Mesothelial cell of epicardium (in vitro differentiated cells): ENCODE measurements around the gene ADH1B. TPM values are rescaled to one million over a fixed set of nuclear protein-coding genes. Genes with fewer than 3 reads are reported as not detected.

ENCODE experiments used
- DNase-seq, 2 experiments: peaks; one replicate each; pipeline ENCODE4 v3.0.0; 2021; ENCODE audit warnings: low spot score in 2 of 2; ENCODE audit not compliant: unreplicated experiment in 2 of 2
- H3K27ac Mint-ChIP-seq: 2 replicates; pipeline ENCODE4 v1.8.0; 2021; ENCODE audit warnings: mixed read lengths
- H3K27me3 Mint-ChIP-seq: 2 replicates; pipeline ENCODE4 v1.8.0; 2021; ENCODE audit warnings: low read depth, mixed read lengths
- H3K36me3 Mint-ChIP-seq: 2 replicates; pipeline ENCODE4 v1.8.0; 2021; ENCODE audit warnings: mixed read lengths
- H3K4me1 Mint-ChIP-seq: 2 replicates; pipeline ENCODE4 v1.8.0; 2021; ENCODE audit warnings: mixed read lengths
- H3K4me3 Mint-ChIP-seq: 2 replicates; pipeline ENCODE4 v1.8.0; 2021; ENCODE audit warnings: mild to moderate bottlenecking, moderate library complexity, mixed read lengths
- H3K9me3 Mint-ChIP-seq: 2 replicates; pipeline ENCODE4 v1.8.0; 2021; ENCODE audit warnings: mixed read lengths
- CTCF ChIP-seq: fragments of 200-600 bp; sonication (generic); IDR thresholded peaks from one replicate; pipeline ENCODE4 v1.5.0; 2021; ENCODE audit warnings: antibody characterized with exemption; ENCODE audit not compliant: unreplicated experiment
- total RNA-seq: library from RNA; stranded (reverse); gene quantifications from 3 replicates; pipeline ENCODE4 v1.2.1, GENCODE V29; 2021

ADH1B gene
- total RNA-seq, 1 donor from 2014 or later = not detected

- no peak overlapping the region for H3K27ac Mint-ChIP-seq
- no peak for DNase-seq
- H3K4me3 Mint-ChIP-seq = no peak overlapping the region
- peaks cover 10% of the 10 kb centered on the region for H3K4me1 Mint-ChIP-seq
- no peak for TF ChIP-seq CTCF
- H3K36me3 Mint-ChIP-seq = no peaks in the 10 kb centered on the region
- H3K9me3 Mint-ChIP-seq = peaks cover 29% of the 10 kb centered on the region
- H3K27me3 Mint-ChIP-seq = no peaks in the 10 kb centered on the region
Measured at GRCh38 chr4:99301376-99302164, 19.6 kb downstream of the ADH1B start.

- H3K4me3 Mint-ChIP-seq = no peak overlapping the region
- no peak for TF ChIP-seq CTCF
- peaks cover 10% of the 10 kb centered on the region for H3K4me1 Mint-ChIP-seq
- peaks cover 35% of the 10 kb centered on the region for H3K9me3 Mint-ChIP-seq
- H3K27me3 Mint-ChIP-seq = no peaks in the 10 kb centered on the region
- DNase-seq = peak; percentile 42 to 66
- H3K36me3 Mint-ChIP-seq = no peaks in the 10 kb centered on the region
- peak overlapping the region; percentile 74 for H3K27ac Mint-ChIP-seq
Measured at GRCh38 chr4:99300934-99301333, 20.3 kb downstream of the ADH1B start.

- Mint-ChIP-seq H3K9me3 (peaks cover 41% of the 10 kb centered on the region), H3K4me1 (no peaks in the 10 kb centered on the region), H3K27me3 (no peaks in the 10 kb centered on the region), H3K4me3 (no peak overlapping the region), H3K27ac (no peak overlapping the region), H3K36me3 (peaks cover 8% of the 10 kb centered on the region)
- TF ChIP-seq CTCF = no peak
- DNase-seq = no peak
Measured at GRCh38 chr4:99293357-99293756, 27.8 kb downstream of the ADH1B start.

GRCh38 chr4:99290848-99291786, 30.1 kb downstream of the ADH1B start, which contains the start of gene ADH1A:
Gene ADH1A, minus strand, starts transcription at chr4:99290985. Its CDS starts 71 bp downstream, at chr4:99290914.
- H3K27ac Mint-ChIP-seq = no peak within 1 kb of the TSS
- no peaks in the 10 kb centered on the region for H3K4me1 Mint-ChIP-seq
- H3K9me3 Mint-ChIP-seq = peaks cover 19% of the 10 kb centered on the region
- H3K4me3 Mint-ChIP-seq = no peak within 1 kb of the TSS
- TF ChIP-seq CTCF = no peak
- H3K36me3 Mint-ChIP-seq = peaks cover 8% of the 10 kb centered on the region
- no peak for DNase-seq
- H3K27me3 Mint-ChIP-seq = no peaks in the 10 kb centered on the region

GRCh38 chr4:99285387-99285786, 35.8 kb downstream of the ADH1B start:
- no peak for DNase-seq
- H3K9me3 Mint-ChIP-seq = no peaks in the 10 kb centered on the region
- no peak overlapping the region for H3K4me3 Mint-ChIP-seq
- H3K27ac Mint-ChIP-seq = no peak overlapping the region
- TF ChIP-seq CTCF = no peak
- H3K27me3 Mint-ChIP-seq = no peaks in the 10 kb centered on the region
- no peaks in the 10 kb centered on the region for H3K4me1 Mint-ChIP-seq
- no peaks in the 10 kb centered on the region for H3K36me3 Mint-ChIP-seq
